Measurements from ENCODE around the gene DCST2.

Gene DCST2

DNA sequence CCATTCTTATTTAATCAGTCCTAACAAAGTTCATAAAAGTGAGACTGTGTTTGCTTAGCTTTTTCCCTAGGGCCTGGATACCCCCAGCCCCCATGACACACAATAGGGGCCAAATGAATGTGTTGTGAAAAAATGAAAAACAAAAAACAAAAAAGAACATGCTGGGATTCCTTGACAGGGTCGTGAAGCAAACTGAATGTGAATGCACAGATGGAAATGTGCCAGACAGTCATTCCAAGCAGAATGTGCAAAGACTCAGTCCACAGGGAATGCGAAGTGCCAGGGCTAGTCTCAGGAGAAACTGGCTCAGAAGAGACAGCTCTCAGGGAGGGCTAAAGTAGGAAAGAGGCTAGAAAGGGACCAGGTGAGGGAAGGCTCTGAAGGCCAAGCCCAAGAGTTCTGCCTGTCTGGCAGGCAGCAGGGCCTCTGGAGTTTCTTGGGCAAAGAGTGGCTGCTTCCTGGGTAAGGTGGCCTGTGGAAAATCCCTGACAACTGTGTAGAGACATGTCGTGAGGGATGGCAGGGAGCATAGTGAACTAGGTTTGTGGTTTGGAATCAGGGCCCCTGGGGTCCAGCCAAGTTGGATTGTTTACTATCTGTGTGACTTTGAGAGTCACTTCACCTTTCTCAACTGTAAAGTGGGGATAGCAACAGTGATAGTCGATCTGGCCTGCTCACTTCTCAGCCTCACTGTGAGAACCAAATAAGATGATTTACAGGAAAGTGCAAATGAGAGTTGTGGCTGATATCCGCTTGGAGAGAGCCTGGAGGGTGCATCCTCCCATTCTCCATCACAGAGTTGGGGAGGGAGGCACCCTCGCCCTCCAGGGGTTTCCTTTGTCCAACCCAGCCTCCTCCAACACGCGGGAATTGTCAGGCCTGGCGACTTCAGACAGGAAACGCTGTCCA, 16.3 kb upstream of the DCST2 start:
- DNase-seq (ENCODE audit: low read depth) = no peak

DNA sequence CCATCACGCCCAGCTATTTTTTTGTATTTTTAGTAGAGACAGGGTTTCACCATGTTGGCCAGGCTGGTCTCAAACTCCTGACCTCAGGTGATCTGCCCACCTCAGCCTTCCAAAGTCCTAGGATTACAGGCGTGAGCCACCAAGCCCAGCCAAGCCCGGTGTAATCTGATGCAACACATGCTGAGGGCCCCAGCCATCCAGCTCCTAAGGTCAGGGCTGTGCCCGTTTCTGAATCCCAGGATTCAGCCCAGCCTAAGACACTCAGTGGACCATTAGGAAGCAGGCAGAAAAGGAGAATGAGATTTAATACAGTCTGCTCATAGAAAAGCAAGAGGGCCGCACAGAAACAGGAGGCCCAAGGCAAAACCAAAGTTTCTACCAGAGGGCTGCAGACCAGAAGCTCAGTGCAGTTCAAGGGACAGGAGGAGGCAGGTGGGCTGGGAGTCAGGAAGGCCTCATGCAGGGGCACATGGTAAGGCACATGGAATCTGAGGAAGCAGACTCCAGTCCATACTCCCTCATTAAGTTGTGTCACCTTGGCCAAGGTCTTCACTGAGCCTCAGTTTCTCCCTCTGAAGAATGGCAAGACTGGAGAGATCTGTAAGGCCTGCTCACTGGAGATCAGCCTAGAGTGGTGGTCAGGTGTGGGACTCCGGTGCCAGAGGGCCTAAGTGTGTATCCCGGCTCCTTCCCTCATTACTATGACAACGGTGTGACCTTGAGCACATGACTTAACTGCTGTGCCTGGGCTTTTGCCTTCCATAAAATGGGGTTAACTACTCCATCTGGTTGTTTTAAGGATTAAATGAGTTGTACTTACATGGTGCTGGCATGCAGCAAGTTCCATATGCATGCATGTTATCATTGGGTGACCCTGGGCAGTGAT, 15.1 kb upstream of the DCST2 start:
- no peak for DNase-seq (ENCODE audit: low read depth)

DNA sequence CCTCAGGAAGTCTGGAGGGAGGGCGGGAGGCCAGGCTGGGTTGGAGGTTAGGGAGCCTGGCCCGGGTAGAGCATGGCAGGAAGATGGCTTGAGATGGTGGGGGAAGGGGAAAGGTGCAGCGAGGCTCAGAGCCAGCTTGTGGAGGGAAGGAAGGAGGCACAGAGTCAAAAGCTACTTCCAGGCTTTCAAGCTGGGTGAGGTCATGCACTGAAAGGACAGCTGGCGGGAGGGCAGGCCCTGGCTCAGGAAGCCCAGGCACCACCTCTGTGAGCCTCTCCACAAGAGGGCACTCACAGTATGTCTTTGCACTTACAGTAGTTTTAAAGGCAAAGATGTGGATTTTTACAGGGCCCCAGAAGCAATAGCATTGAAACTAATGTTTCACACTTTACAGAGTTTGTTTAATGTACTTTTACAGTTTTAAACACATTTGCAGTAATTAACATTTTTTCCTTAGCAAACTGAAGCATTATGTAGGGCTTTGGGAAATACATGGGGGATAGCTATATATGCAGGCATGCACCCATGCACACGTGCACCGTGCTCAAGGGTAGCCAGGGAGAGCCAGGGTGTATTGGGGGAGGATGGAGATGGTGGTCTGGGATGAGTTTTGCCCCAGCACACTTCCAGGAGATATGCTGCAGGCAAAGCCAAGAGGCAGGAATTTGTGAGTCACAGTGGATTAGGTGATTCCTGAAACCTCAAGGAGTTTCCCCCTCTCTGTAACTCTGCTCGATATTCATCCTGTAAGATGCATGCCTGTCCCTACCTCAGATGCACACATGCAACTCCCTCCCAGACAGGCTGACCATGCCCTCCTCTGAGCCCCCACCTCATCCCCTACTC, 11.5 kb upstream of the DCST2 start:
- peak; percentile 30 for DNase-seq (ENCODE audit: low read depth)

DNA sequence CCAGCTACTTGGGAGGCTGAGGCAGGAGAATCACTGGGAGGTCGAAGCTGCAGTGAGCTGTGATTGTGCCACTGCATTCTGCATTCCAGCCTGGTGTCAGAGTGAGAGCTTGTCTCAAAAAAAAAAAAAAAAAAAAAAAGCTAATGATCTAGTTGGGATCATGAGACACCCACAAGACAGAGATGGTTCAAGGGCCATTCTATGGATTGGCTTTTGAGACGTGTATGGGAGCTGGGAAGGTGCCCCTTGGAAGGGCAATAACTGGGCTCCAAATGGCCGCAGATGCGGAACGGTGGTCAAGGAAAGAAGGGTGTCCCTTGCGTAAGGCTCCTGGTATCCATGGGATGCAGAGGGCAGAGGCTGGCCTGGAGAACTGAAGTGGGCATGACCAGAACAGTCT, 10.8 kb upstream of the DCST2 start:
- no peak for DNase-seq (ENCODE audit: low read depth)

- no peak for DNase-seq (ENCODE audit: low read depth)
These were observed 10.2 kb upstream of the DCST2 start for GRCh38 chr1:155043793-155044192.

- no peak for DNase-seq (ENCODE audit: low read depth)
These were observed 9.7 kb upstream of the DCST2 start for GRCh38 chr1:155043301-155043702.

DNA sequence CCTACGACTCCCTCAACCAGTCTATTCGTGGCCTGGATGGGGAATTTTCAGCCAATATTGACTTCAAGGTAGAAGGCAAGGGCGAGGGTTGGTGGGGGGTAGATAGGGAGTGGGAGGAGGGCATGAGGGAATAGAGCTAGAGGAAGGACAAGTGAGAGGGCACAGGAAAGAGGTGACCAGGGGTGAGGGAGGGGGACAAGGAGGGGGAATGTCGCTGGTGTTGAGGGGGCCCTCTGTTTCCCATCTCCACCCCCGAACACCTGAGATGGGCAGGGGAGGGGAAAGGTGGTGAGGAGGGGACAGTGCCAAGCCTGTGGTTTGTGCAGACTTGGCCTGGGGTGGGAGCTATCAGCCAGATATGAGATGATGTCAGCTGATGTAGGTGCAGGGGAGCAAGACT, 9.2 kb upstream of the DCST2 start:
- DNase-seq (ENCODE audit: low read depth) = no peak

GRCh38 chr1:155040358-155041093, 6.9 kb upstream of the DCST2 start:
- no peak for DNase-seq (ENCODE audit: low read depth)

DNA sequence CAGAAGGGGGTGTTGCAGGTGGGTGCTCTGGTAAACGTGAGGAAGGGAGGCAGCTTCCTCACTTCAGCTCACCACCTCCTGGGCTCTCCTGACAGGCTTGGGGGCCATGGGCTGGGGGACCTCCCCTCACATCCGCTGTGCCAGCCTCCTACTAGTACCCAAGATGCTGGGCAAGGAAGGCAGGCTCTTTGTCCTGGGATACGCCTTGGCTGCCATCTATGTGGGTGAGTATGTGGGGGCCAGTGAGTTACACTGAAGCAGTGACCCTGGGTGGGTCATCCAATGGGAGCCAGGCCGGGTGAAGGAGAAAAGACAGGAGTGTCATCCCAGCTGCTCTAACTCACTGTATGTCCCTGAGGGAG, 5.7 kb upstream of the DCST2 start:
- DNase-seq (ENCODE audit: low read depth) = no peak

DNA sequence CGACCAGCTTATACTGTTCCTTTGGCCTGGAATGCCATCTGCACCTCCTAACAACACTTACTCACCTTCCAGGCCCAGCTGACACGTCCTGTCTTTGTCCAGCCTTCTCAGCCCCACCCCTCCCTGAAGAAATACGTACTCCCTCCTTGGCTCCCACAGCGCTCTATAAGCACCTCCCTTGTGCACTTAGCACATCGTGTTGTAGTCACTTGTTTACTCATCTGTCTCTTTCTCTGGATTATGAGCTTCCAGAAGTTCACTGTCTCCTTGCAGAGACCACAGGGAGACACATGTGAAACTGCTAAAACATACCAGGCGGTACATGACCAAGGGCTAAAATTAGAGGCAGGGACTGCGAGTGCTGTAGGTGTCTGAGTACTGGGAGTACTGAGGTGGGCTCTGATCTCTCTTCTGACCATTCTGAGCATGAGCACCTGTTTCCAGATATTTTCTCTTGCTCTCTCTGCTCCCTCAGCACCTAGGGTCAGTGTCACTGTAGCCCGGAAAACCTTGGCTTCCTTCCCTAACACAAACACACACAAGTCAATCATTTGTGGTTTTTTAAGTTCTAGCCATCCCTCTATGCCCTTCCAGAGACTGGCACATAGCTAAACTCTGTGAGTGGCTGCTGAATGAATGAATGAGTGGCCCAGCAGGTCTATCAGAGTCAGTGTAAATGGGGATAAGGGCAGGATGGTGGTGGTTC, 5.2 kb upstream of the DCST2 start:
- no peak for DNase-seq (ENCODE audit: low read depth)

GRCh38 chr1:155037851-155038441, 4.4 kb upstream of the DCST2 start:
- no peak for DNase-seq (ENCODE audit: low read depth)

- no peak for DNase-seq (ENCODE audit: low read depth)
These were observed 3.5 kb upstream of the DCST2 start for GRCh38 chr1:155037043-155037442.

DNA sequence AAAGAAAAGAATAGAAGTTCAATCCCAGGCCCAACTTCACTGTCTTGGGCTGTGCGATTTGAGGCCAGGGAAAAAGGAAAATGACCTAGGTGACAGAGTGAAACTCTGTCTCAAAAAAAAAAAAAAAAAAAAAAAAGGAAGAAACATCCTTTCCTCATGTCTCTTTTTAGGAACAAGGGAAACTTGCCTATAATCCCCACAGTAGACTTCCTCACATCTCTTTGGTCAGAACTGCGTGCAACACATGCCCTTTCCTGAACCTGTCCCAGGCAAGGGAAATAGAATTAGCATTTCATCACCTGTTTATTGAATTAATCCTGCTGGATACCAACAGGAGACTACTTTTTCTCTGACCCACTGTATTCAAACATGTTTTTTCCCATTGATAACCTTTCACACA, 2.4 kb upstream of the DCST2 start:
- DNase-seq (ENCODE audit: low read depth) = no peak

GRCh38 chr1:155034318-155035208, 982 bp upstream of the DCST2 start:
- DNase-seq (ENCODE audit: low read depth) = no peak

- no peak for DNase-seq (ENCODE audit: low read depth)
These were observed 695 bp downstream of the DCST2 start for GRCh38 chr1:155032886-155033285.

GRCh38 chr1:155030899-155031298, 2.7 kb downstream of the DCST2 start:
- no peak for DNase-seq (ENCODE audit: low read depth)

GRCh38 chr1:155030243-155030795, 3.3 kb downstream of the DCST2 start:
- DNase-seq (ENCODE audit: low read depth) = no peak

- no peak for DNase-seq (ENCODE audit: low read depth)
These were observed 3.9 kb downstream of the DCST2 start for GRCh38 chr1:155029513-155030242.

All from activated T-cell treated with anti-CD3 and anti-CD28 coated beads for 1 hour (primary cell).